Left ventricle myocardium inferior (tissue), 1 donor: Measurements from ENCODE around the gene KHDC1. TPM values are rescaled to one million over a fixed set of nuclear protein-coding genes. Genes with fewer than 3 reads are reported as not detected.
"Not testable (repeated sequence)": the region's sequence is repeated elsewhere in the genome, so short reads cannot be mapped to it uniquely, and the experiment has no call there.

ENCODE experiments used
- DNase-seq: peaks from one replicate; pipeline ENCODE4 v3.0.0-alpha.2; 2020
- H3K27ac ChIP-seq: fragments of 200-600 bp; replicated peaks from 2 replicates; pipeline ENCODE4 v1.8.0; 2021
- H3K27me3 ChIP-seq: fragments of 200-600 bp; 2 replicates; pipeline ENCODE4 v1.8.0; 2021; ENCODE audit warnings: low read depth
- H3K36me3 ChIP-seq: fragments of 200-600 bp; 2 replicates; pipeline ENCODE4 v1.8.0; 2021
- H3K4me1 ChIP-seq: fragments of 200-600 bp; 2 replicates; pipeline ENCODE4 v1.8.0; 2021
- H3K4me3 ChIP-seq: fragments of 200-600 bp; 2 replicates; pipeline ENCODE4 v1.8.0; 2021; ENCODE audit warnings: mild to moderate bottlenecking, moderate library complexity
- H3K9me3 ChIP-seq: fragments of 200-600 bp; replicated peaks from 2 replicates; pipeline ENCODE4 v1.8.0; 2021
- intact Hi-C: fragments of 100-400 bp; cut with micrococcal nuclease; formaldehyde crosslinking; loops from one replicate; pipeline ENCODE4 v1.11.0; 2022
- total RNA-seq: library from RNA; stranded (reverse); fragmentation: NEBNext Ultra II Directional; extraction: Animal tissue kit (Norgen Biotek cat#: 25700); gene quantifications from one replicate; pipeline ENCODE4 v1.2.1, GENCODE V29; 2021
- TF ChIP-seq, protein P1 (sequence below): fragments of 200-600 bp; IDR thresholded peaks from 2 replicates; pipeline ENCODE4 v1.8.0; 2021; ENCODE audit warnings: antibody characterized with exemption, mild to moderate bottlenecking, borderline replicate concordance
- donor health status: DM: no; HTN: yes; CAD: no; lungs with severe emphysema.

The KHDC1 gene
- total RNA-seq, 1 donor from 2014 or later = 1.1 TPM

DNA sequence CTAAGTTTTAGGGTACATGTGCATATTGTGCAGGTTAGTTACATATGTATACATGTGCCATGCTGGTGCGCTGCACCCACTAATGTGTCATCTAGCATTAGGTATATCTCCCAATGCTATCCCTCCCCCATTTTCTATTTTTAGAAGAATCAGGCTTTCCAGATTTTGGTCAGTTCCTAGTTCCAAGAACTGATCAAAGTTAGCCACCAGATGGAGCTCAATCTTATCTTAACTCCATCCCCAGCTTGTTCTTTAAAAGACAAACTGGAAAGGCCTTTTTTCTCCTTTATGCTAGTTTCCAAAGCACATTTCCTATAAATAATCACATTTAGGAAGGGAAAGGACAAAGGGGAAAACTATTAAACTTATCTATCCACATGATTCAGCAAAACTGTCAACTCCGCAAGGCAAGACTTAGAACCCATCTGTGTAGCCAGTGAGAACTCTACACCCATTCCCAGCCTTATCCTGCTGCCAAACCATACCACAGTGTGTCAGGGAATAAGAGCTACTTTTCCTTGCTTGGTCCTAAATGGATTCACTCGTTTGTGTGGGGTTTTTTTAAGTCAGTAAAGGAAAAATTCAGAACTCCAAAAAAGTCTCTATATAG is 22.8 kb upstream of the KHDC1 start:
- no peaks in the 10 kb centered on the region for H3K9me3 ChIP-seq
- H3K4me1 ChIP-seq = no peaks in the 10 kb centered on the region
- no peak overlapping the region for H3K4me3 ChIP-seq
- no peaks in the 10 kb centered on the region for H3K27me3 ChIP-seq
- intact Hi-C loops = no loop called here
- DNase-seq = no peak
- no peak overlapping the region for H3K27ac ChIP-seq
- TF ChIP-seq, protein P1, sequence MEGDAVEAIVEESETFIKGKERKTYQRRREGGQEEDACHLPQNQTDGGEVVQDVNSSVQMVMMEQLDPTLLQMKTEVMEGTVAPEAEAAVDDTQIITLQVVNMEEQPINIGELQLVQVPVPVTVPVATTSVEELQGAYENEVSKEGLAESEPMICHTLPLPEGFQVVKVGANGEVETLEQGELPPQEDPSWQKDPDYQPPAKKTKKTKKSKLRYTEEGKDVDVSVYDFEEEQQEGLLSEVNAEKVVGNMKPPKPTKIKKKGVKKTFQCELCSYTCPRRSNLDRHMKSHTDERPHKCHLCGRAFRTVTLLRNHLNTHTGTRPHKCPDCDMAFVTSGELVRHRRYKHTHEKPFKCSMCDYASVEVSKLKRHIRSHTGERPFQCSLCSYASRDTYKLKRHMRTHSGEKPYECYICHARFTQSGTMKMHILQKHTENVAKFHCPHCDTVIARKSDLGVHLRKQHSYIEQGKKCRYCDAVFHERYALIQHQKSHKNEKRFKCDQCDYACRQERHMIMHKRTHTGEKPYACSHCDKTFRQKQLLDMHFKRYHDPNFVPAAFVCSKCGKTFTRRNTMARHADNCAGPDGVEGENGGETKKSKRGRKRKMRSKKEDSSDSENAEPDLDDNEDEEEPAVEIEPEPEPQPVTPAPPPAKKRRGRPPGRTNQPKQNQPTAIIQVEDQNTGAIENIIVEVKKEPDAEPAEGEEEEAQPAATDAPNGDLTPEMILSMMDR = peak; percentile 48
- H3K36me3 ChIP-seq = no peaks in the 10 kb centered on the region

DNA sequence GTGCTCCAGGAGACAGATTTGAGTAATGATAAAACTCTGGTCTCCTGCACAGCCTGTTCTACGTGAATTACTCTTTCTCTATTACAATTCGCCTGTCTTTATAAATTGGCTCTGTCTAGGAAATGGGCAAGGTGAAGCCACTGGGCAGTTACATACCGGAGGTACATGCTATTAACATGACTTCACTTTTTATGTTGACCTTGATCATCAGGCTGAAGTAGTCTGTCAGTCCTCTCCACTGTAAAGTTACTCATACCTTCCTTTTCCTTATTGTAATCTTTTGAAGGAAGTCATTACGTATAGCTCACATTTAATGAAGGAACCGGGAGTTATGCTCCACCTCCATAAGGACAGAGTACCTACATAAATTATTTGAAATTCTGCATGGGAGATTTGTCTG is 19.9 kb upstream of the KHDC1 start:
- Histone ChIP-seq H3K27ac (no peak overlapping the region), H3K27me3 (no peaks in the 10 kb centered on the region), H3K9me3 (no peaks in the 10 kb centered on the region), H3K36me3 (no peaks in the 10 kb centered on the region), H3K4me3 (no peak overlapping the region), H3K4me1 (no peaks in the 10 kb centered on the region)
- intact Hi-C loops = no loop called here
- no peak for DNase-seq
- TF ChIP-seq, protein P1 = no peak

DNA sequence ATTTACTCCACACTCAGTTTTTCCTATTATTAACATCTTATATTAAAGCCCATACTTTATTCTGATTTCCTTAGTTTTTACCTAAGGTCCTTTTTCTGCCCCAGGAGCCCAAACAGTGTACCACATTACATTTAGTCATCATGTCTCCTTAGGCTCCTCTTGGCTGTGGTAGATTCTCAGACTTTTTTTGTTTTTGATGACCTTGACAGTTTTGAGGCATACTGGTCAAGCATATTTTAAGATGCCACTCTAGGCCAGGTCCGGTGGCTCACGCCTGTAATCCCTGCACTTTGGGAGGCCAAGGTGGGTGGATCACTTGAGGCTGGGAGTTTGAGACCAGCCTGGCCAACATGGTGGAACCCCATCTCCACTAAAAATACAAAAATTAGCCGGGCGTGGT is 18.7 kb upstream of the KHDC1 start:
- H3K9me3 ChIP-seq, H3K36me3 ChIP-seq, intact Hi-C loops, H3K4me3 ChIP-seq, H3K4me1 ChIP-seq, DNase-seq, H3K27me3 ChIP-seq, H3K27ac ChIP-seq: not testable (repeated sequence)

DNA sequence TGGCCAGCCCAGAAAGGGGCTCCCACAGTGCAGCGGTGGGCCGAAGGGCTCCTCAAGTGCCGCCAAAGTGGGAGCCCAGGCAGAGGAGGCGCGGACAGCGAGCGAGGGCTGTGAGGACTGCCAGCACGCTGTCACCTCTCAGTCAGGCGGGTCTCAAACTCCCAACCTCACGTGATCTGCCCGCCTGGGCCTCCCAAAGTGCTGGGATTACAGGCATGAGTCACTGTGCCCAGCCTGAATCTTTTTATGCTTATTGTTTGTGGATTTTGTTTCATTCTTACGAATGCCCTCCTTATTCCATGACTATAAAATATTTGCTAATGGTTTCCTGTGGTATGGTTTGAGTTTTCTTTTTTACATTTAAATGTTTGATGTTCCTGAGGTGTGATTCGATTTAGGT is 6.3 kb upstream of the KHDC1 start:
- H3K4me1 ChIP-seq, H3K27ac ChIP-seq, H3K4me3 ChIP-seq, DNase-seq, H3K27me3 ChIP-seq, H3K36me3 ChIP-seq, H3K9me3 ChIP-seq, intact Hi-C loops: not testable (repeated sequence)

DNA sequence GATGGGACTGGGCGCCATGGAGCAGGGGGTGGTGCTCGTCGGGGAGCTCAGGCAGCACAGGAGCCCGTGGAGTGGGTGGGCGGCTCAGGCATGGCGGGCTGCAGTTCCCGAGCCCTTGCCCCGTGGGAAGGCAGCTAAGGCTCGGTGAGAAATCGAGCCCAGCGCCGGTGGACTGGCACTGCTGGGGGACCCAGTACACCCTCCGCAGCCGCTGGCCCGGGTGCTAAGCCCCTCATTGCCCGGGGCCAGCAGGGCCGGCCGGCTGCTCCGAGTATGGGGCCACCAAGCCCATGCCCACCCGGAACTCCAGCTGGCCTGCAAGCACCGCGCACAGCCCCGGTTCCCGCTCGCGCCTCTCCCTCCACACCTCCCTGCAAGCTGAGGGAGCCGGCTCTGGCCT is 5.9 kb upstream of the KHDC1 start:
- H3K27ac ChIP-seq, H3K4me1 ChIP-seq, H3K4me3 ChIP-seq, DNase-seq, H3K9me3 ChIP-seq, H3K36me3 ChIP-seq, intact Hi-C loops, H3K27me3 ChIP-seq: not testable (repeated sequence)

DNA sequence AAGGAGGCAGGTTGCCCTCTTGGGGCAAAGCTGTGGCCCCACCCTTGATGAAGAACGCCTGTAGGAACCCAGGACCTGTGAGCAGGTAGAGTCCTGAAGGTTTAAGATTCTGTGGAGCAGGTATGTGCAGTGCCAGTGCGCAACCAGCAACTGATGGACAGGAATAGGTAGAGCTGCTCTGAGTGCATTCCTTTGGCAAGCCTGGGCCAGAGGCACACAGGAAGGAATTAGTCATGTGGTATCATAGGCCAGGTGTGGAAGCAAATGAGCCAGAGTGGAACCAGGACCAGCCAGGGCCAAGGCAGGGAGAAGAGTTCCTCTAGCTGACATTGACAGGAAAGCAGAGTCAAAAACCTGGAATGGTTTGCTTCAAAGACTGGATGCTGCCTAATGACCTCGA is 1.4 kb upstream of the KHDC1 start:
- H3K4me1 ChIP-seq = peaks cover 20% of the 10 kb centered on the region
- H3K27ac ChIP-seq = no peak overlapping the region
- intact Hi-C loops = no loop called here
- H3K36me3 ChIP-seq = no peaks in the 10 kb centered on the region
- peaks cover 8% of the 10 kb centered on the region for H3K27me3 ChIP-seq
- no peak for DNase-seq
- H3K4me3 ChIP-seq = no peak overlapping the region
- TF ChIP-seq, protein P1 = no peak
- H3K9me3 ChIP-seq = no peaks in the 10 kb centered on the region

DNA sequence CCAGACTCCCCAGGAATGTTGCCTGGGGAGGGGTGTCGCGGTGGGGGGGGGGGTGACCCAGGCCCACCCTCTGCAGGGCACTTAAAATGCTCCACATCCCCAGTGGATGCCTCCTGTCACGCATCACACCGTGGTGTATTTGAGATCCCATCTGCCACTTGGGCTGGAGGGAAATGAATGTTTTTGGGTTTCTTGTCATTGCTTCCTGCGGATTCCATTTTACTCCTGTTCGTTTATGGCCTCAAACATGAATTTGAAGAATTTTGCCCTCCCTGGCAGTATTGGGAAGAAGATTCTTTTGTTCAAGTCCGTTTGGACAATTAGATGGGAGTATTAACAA is 544 bp upstream of the KHDC1 start:
- Histone ChIP-seq H3K27me3 (peaks cover 8% of the 10 kb centered on the region), H3K36me3 (no peaks in the 10 kb centered on the region), H3K4me3 (peak overlapping the region; percentile 76), H3K9me3 (no peaks in the 10 kb centered on the region), H3K4me1 (peaks cover 20% of the 10 kb centered on the region), H3K27ac (no peak overlapping the region)
- no peak for DNase-seq
- TF ChIP-seq, protein P1 = no peak
- intact Hi-C loops = no loop called here
